Activated CD8-positive, alpha-beta memory T cell treated with anti-CD3 and anti-CD28 coated beads, Interleukin-2, amount 50 U/mL, for 1 hour (primary cell): ENCODE measurements around the gene TBCB.
"Not testable (repeated sequence)": the region's sequence is repeated elsewhere in the genome, so short reads cannot be mapped to it uniquely, and the experiment has no call there.

ENCODE experiments used
- DNase-seq: peaks from one replicate; pipeline ENCODE4 v3.0.0-alpha.2; 2020; ENCODE audit errors: extremely low read depth

The TBCB gene

GRCh38 chr19:36101550-36102327 lies 13.5 kb upstream of the TBCB start:
- no peak for DNase-seq

DNA sequence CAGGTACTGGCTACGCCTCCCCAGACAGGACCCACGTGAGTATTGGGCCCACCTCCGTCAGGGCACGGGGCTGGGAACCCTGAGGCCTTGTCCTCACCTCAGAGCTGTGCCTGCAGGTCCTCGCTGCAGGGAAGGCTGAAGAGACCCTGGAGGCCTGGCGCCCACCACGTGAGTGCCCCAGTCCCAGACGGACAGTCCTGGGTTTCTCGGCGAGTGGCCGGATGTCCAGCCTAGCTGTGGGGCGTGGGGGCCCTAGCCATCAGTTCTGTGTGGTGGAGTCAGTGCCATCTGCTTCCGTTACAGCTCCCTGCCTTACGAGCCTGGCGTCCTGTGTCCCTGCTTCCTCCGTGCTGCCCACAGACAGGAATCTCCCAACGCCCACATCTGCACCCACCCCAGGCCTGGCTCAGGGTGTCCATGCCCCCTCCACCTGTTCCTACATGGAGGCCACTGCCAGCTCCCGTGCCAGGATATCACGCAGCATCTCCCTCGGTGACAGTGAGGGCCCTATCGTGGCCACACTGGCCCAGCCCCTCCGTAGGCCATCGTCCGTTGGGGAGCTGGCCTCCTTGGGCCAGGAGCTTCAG lies 12.1 kb upstream of the TBCB start:
- no peak for DNase-seq

DNA sequence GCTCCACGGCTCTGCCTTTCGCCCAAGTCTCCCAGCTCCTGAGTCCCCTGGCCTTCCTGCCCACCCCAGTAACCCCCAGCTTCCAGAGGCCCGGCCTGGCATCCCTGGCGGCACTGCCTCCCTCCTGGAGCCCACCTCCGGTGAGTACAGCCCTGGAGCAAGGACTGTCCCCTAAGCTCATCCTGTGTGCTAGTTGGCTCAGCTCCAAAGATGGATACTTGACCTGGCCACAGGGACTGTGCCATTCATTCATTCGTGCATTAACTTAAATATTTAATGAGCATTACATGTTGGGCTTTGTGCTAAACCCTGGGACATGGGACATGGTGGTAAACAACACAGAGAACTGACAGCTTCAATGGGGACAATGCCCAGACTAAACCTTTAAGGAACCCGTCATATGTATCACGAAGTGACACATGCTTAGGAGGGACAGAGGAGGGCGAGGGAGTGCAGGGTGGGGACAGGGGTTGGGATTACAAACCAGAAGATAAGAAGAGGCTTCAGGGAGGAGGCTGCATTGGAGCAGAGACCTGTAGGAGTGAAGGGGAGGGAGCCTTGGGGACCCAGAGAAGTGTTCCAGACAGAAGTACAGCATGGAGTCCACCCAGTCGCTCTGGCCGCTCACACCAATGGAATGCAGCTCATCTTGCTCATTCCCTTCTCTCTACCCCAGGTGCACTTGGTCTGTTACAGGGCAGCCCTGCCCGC lies 11.3 kb upstream of the TBCB start:
- no peak for DNase-seq

GRCh38 chr19:36106441-36106840 lies 8.8 kb upstream of the TBCB start:
- no peak for DNase-seq

DNA sequence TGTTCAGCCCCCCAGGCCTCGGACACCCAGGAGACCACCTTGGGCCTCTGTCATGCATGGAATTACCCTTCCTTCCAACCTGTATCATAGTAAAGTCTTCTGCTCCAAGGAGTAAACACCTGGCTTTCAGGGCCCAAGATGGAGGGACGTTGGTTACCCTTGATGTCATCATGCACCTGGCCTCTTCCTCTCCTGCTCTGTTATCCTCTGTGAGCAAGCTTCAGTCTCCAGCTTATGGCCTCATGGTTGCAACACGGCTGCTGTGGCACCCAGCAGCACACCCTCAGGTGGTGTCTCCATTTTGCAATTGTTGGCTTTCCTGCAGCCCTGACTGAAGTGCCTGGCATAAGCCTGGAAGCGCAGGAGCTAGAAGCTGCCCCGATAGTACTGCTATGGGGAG lies 8.3 kb upstream of the TBCB start:
- DNase-seq, result no peak

DNA sequence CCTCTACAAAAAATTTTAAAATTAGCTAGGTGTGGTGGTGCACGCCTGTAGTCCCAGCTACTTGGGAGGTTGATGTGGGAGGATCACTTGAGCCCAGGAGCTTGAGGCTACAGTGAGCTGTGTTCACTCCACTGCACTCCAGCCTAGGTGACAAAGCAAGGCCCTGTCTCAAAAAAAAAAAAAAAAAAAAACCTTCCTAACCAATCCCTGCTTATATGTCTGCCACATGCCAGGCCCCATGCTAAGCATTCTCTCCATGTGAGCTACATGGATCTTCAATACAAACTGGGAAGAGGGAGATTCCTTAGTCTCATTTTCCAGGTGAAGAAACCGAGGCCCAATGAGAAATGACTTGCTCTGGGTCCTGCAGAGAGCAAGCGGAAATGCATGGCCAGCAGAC lies 6.6 kb upstream of the TBCB start:
- no peak for DNase-seq

- no peak for DNase-seq
These were observed 4.6 kb upstream of the TBCB start, which contains the start of gene OVOL3 for GRCh38 chr19:36110487-36111199. OVOL3 (plus strand) TSS chr19:36111143; CDS start chr19:36111203, 60 bp downstream.

DNA sequence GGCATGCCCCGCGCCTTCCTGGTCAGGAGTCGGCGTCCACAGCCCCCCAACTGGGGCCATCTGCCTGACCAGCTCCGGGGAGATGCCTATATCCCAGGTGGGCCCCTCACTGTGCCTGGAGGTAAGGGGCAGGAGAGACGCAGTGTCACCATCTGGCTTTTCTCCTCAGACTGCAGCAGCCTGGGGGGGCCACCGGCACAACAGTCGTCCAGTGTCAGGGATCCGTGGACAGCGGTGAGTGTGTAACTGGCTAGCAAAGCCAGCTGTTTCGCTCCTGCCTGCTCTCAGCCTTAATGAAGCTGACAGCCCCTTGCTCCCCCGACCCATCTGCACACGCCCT lies 4.1 kb upstream of the TBCB start:
- no peak for DNase-seq

GRCh38 chr19:36112678-36113077 lies 2.6 kb upstream of the TBCB start:
- DNase-seq, result no peak

DNA sequence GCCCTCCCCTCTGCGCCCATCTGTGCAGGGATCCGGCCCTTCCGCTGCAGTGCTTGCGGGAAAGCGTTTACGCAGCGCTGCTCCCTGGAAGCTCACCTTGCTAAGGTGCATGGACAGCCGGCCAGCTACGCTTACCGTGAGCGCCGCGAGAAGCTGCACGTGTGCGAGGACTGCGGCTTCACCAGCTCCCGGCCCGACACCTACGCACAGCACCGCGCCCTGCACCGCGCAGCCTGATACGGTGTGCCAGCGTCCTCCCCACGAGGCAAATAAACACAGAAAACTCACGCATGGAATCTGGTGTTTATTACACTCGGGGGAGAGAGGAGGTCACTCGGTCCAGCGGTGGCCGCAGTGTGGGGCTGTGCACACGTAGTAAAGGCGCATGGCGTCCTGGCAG lies 1.8 kb upstream of the TBCB start:
- DNase-seq, result no peak

DNA sequence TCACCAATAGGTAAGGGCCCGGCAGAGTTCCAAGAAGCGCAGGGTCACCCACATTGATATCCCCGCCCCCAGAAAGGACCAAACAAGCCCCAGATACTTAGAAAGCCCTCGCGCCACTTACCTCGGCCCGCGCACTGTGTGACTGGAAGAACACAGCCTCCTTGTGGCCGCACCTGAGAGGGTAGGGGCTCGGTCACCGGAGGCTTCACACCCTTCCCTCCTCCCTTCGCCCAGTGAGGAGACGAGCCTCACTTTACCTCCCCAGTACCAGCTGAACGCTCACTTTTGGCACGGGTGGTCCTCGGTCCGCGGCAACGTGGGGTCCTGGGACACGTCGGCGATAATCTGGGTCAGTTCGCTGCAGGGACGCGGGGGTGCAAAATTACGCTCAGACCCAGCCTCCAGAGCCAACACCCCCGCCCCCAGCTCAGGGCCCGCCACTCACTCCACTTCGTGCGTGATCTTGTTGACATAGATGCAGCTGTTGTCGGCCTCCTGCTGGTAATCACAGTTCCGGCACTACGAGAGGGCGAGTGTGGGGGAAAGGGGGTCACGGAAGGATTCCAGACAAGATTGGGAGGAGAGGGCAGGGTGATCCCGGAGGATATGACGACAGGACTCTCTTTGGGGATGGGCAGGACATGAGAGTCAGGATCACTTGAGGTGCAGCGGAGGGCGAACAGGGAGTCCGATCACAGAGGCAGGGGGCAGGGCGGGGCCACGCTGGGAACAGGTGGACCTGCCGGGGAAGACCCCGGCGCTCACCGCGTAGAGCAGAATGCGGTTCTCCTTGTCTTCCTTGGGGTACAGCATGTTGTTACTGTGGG lies 1.2 kb upstream of the TBCB start:
- DNase-seq, result no peak

DNA sequence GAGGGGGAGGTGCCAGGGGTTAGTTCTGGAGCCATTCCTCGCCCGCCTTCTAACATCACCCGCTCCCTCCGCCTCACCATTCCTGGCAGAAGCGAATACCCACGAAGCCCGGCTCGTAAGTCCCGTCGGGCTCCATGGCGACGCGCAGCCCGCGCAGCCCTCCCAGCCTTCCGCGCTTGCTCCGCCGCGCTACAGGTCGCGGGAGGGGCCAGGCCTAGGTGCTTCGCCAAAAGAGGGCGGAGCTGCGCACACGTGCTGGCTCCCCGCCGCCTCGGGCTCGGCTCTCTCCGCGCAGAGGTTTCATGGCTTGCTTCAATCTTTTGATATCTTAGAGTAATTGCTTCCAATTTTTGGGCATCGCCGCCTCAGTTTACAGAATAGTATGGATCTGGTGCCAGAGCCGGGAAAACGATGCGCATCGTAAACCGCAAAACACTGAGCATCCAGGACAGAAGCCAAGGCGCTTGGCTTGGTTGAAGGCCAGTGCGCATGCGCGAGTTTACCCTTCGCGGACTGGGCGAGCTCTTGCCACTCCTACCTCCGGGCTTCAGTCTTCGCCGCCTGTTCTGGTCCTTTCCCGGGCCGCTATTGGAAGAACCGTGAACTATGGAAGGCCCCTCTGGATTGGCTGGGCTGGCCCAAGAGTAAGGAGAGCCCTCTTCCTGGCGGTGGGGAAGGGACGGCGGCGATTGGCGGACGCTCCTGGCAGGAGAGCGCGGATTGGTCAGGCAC lies 381 bp upstream of the TBCB start, which contains the start of gene POLR2I:
Gene POLR2I (minus strand): TSS at position 155 of the 732 bp plus-strand sequence. CDS start 19 bp downstream, at position 136.
- peak; percentile 99 for DNase-seq

- DNase-seq, result no peak
These were observed 1.0 kb downstream of the TBCB start for GRCh38 chr19:36116344-36116637.

DNA sequence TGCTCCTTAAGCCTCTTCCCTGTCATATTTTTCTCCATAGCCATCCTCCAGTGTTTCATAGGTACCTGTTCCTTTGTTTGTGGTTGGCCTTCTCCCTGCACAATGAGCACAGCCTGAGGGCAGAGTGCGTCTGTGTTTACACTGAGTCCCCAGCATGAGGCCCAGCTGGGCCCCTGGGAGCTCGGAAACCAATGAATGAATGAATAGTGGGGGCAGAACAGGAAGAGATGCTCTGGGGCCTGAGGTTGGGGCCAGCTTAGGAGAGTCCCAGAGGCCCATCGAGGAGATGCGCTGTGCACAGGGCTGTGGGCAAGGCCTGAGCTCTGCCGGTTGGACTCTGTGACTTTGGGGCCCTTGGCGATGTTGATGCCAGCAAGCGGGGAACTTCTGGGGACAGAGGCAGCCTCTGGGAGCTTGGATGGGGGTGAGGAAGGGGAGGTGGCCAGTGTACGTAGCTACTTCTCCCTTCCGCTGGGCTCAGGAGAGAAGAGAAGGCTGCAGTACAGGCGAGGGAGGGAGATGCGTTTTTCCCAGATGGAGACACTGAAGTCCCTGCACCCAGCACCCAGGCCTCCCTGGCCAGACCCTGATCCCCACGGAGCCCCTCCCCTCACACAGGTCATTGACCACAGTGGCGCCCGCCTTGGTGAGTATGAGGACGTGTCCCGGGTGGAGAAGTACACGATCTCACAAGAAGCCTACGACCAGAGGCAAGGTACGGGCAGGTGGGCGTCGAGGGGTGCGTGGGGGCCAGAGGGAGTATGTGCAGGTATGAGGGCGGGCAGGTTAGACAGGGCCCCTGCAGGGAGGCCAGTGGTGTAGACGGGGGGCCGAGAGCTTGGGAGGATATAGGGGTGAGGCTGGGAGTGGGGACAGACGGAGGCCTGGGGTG lies 5.1 kb downstream of the TBCB start:
- no peak for DNase-seq

GRCh38 chr19:36120984-36121358 lies 5.7 kb downstream of the TBCB start:
- no peak for DNase-seq

DNA sequence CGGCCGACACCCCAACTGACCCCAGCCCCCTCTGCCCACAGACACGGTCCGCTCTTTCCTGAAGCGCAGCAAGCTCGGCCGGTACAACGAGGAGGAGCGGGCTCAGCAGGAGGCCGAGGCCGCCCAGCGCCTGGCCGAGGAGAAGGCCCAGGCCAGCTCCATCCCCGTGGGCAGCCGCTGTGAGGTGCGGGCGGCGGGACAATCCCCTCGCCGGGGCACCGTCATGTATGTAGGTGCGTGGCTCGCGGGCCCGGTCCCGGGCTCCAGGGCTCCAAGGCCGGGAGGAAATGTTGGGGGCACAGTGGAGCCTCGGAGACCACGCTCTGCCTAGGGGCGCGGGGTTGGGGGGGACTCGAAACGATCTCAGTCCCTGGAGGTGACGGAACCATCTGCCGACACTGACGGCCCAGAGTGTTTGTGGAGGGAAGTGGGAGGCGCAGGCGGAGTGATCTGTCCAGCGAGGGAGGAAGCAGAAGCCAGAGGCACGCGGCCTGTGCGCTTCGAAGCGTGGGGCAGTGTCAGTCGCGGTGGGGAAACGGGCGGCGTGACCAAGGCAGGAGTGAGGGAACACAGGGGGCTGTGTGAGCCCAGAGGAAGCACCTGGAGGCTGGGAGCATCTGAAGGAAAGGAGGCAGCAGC lies 6.3 kb downstream of the TBCB start:
- no peak for DNase-seq

DNA sequence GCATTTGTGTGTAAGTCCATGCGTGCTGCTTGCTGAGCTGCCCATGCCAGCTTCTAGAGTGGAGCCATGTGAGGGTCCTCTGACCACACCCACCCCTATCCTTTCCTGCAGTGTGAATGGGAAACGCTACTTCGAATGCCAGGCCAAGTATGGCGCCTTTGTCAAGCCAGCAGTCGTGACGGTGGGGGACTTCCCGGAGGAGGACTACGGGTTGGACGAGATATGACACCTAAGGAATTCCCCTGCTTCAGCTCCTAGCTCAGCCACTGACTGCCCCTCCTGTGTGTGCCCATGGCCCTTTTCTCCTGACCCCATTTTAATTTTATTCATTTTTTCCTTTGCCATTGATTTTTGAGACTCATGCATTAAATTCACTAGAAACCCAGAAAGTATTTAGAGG lies 10.3 kb downstream of the TBCB start:
- no peak for DNase-seq

- no peak for DNase-seq
These were observed 13.1 kb downstream of the TBCB start for GRCh38 chr19:36128392-36128736.

- not testable (repeated sequence) for DNase-seq
These were observed 16.0 kb downstream of the TBCB start for GRCh38 chr19:36131221-36131620.

GRCh38 chr19:36134867-36135266 lies 19.6 kb downstream of the TBCB start:
- not testable (repeated sequence) for DNase-seq
